Measurements from ENCODE around the gene MAFF. TPM values are rescaled to one million over a fixed set of nuclear protein-coding genes. Genes with fewer than 3 reads are reported as not detected.

MAFF gene
- total RNA-seq, 1 experiment from 2014 or later, result 26.0 TPM

- CTCF ChIA-PET, result no interaction called here
- Histone ChIP-seq H3K27ac (ENCODE audit: low read depth, low read length) (no peak overlapping the region), H3K79me2 (ENCODE audit: insufficient read depth, low read length) (no peaks in the 10 kb centered on the region), H2AFZ (ENCODE audit: low read depth, low read length, poor library complexity, severe bottlenecking) (no peak overlapping the region), H3K9me2 (ENCODE audit: insufficient read depth) (no peaks in the 10 kb centered on the region), H3K36me3 (ENCODE audit: control insufficient read depth in 1 of 2, insufficient read depth in 2 of 2, low read length in 2 of 2) (no peaks in the 10 kb centered on the region), H3K9ac (ENCODE audit: low read length) (no peak overlapping the region), H4K20me1 (ENCODE audit: insufficient read depth) (no peaks in the 10 kb centered on the region), H3K9me3 (ENCODE audit: control insufficient read depth in 1 of 2, insufficient read depth in 1 of 2, low read depth in 1 of 2, low read length in 2 of 2) (no peaks in the 10 kb centered on the region), H3K4me3 (replicated peaks in 1 of 2; ENCODE audit: low read depth in 1 of 2, low read length in 2 of 2) (no peak overlapping the region), H3K27me3 (ENCODE audit: insufficient read depth, low read length) (no peaks in the 10 kb centered on the region), H3K4me2 (ENCODE audit: low read length) (no peak overlapping the region), H3K4me1 (ENCODE audit: control insufficient read depth in 1 of 2, insufficient read depth in 2 of 2, low read length in 2 of 2) (peaks cover 0 to 4% of the 10 kb centered on the region in 2 experiments; a peak in 1 of 4 replicates)
- BruUV-seq (replicated peaks), result no TSS peak
- TF ChIP-seq RAD21 (IDR thresholded peaks at IDR 0.05; ENCODE audit: low read depth), result no peak
- no peak for TF ChIP-seq SIN3A (IDR thresholded peaks at IDR 0.05; ENCODE audit: low read depth)
- no peak for TF ChIP-seq TCF7L2 (IDR thresholded peaks at IDR 0.05; ENCODE audit: borderline replicate concordance, extremely low read depth, insufficient read depth, insufficient read length)
- TF ChIP-seq ELF1 (IDR thresholded peaks at IDR 0.05; ENCODE audit: borderline replicate concordance, low read depth), result no peak
- no peak for TF ChIP-seq ZNF274 (IDR thresholded peaks at IDR 0.05; ENCODE audit: low read depth, low read length)
- no peak for TF ChIP-seq YY1 (IDR thresholded peaks at IDR 0.05; ENCODE audit: extremely low read depth, insufficient replicate concordance, low read depth, low read length)
- TF ChIP-seq CEBPB (IDR thresholded peaks at IDR 0.05; ENCODE audit: low read depth), result no peak
- no peak for TF ChIP-seq EZH2 (IDR thresholded peaks at IDR 0.05)
- no peak for TF ChIP-seq ZFX (IDR thresholded peaks at IDR 0.05)
- TF ChIP-seq CBX3 (IDR thresholded peaks at IDR 0.05; ENCODE audit: low read depth), result no peak
- TF ChIP-seq SP1 (IDR thresholded peaks at IDR 0.05; ENCODE audit: low read depth), result no peak
- no peak for TF ChIP-seq CTCF (IDR thresholded peaks at IDR 0.05 in 2 of 3, conservative IDR thresholded peaks at IDR 0.05 in 1 of 3; ENCODE audit: borderline replicate concordance in 1 of 3, insufficient read depth in 1 of 3, low read depth in 2 of 3, low read length in 2 of 3)
- TF ChIP-seq EZH2phosphoT487 (IDR thresholded peaks at IDR 0.05; ENCODE audit: borderline replicate concordance), result no peak
- no peak for TF ChIP-seq EGR1 (IDR thresholded peaks at IDR 0.05; ENCODE audit: low read depth)
- no peak for TF ChIP-seq SRF (IDR thresholded peaks at IDR 0.05; ENCODE audit: low read depth)
- no peak for TF ChIP-seq REST (IDR thresholded peaks at IDR 0.05; ENCODE audit: low read depth)
- TF ChIP-seq MAX (IDR thresholded peaks at IDR 0.05), result no peak
- DNase-seq (ENCODE audit: low read depth, low spot score) (no peak), ATAC-seq (no peak)
- intact Hi-C loops (cut with micrococcal nuclease), result no loop called here
- POLR2A ChIA-PET, result no interaction called here
- RAD21 ChIA-PET (ENCODE audit: low non-redundant PET in 1 of 2, low total read pairs in 2 of 2, uncharacterized antibody in 2 of 2, unreplicated experiment in 2 of 2), result no interaction called here
These were observed 14.2 kb upstream of the MAFF start for GRCh38 chr22:38187413-38188212.
